Activated CD4-positive, CD25-positive, alpha-beta regulatory T cell treated with anti-CD3 and anti-CD28 coated beads, Interleukin-2, amount 50 U/mL, for 24 hours (primary cell): ENCODE results near the gene MMP25.

Source experiments
- ATAC-seq, 2 donors: fragments of 150-1000 bp; cut with Tn5 transposase; one replicate each; pipeline ENCODE4 v1.10.0; 2021; ENCODE audit warnings: mild to moderate bottlenecking in 1 of 2, moderate library complexity in 1 of 2

The MMP25 gene, protein sequence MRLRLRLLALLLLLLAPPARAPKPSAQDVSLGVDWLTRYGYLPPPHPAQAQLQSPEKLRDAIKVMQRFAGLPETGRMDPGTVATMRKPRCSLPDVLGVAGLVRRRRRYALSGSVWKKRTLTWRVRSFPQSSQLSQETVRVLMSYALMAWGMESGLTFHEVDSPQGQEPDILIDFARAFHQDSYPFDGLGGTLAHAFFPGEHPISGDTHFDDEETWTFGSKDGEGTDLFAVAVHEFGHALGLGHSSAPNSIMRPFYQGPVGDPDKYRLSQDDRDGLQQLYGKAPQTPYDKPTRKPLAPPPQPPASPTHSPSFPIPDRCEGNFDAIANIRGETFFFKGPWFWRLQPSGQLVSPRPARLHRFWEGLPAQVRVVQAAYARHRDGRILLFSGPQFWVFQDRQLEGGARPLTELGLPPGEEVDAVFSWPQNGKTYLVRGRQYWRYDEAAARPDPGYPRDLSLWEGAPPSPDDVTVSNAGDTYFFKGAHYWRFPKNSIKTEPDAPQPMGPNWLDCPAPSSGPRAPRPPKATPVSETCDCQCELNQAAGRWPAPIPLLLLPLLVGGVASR

GRCh38 chr16:3045758-3046640, at the start of gene MMP25:
Gene MMP25, plus strand, starts transcription at chr16:3046561. Its CDS starts 357 bp downstream, at chr16:3046918.
- ATAC-seq, result peak; percentile 14 to 32

DNA sequence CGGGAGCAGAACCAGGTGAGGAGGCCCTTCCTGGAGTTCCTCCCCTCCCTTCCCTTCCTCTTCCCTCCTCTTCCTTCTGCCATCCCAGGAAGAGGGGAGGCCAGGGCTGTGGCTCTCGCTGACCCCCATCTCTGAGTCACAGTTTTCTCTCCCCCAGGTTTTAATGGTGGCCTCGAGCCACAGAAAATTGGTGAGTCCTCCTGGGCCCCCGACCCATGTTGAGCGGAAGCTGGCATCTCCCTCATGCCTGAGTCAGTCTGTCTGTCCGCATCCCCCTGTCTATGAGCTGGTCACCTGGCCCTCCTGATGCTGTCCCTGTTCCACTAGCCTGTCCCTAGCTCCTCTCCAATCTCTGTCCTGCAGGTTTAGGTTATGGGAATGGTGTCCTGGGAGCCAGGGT, 46.4 kb upstream of the MMP25 start:
- no peak for ATAC-seq

- ATAC-seq, result no peak
These were observed 45.8 kb upstream of the MMP25 start for GRCh38 chr16:3000540-3000939.

GRCh38 chr16:3001316-3001715, 45.0 kb upstream of the MMP25 start:
- no peak for ATAC-seq

DNA sequence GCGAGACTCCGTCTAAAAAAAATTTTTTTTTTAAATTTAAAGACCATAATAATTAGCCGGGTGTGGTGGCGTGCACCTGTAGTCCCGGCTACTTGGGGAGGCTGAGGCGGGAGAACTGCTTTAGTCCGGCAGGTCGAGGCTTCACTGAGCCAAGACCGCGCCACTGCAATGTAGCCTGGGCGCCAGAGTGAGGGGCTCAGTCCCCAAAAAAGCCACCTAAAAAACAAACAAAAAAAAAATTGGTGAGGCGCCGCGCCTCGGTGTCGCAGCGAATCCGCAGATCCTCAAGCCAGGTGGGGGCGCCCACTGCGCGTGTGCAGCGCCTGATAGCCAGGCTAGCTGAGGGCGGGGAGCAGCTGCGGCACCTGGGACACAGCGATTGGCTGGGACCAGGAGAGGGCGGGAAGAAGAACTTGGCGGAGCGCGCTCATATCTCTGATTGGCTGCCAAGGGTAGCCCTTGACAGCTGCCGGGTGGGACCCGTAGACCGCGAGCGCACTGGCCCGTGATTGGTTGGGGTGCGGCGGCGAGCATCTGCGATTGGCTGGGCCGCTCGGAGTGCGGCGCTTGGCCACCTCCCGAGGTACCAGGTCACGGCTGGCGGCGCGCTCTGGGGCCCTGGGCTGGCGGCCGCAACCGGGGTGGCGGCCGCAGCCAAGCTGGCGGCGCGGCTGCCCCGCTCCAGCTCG, 42.6 kb upstream of the MMP25 start:
- peak; percentile 100 for ATAC-seq

GRCh38 chr16:3004319-3004718, 42.0 kb upstream of the MMP25 start:
- ATAC-seq, result peak in 1 of 2 donors; percentile 6

- ATAC-seq, result no peak
These were observed 41.5 kb upstream of the MMP25 start for GRCh38 chr16:3004781-3005284.

DNA sequence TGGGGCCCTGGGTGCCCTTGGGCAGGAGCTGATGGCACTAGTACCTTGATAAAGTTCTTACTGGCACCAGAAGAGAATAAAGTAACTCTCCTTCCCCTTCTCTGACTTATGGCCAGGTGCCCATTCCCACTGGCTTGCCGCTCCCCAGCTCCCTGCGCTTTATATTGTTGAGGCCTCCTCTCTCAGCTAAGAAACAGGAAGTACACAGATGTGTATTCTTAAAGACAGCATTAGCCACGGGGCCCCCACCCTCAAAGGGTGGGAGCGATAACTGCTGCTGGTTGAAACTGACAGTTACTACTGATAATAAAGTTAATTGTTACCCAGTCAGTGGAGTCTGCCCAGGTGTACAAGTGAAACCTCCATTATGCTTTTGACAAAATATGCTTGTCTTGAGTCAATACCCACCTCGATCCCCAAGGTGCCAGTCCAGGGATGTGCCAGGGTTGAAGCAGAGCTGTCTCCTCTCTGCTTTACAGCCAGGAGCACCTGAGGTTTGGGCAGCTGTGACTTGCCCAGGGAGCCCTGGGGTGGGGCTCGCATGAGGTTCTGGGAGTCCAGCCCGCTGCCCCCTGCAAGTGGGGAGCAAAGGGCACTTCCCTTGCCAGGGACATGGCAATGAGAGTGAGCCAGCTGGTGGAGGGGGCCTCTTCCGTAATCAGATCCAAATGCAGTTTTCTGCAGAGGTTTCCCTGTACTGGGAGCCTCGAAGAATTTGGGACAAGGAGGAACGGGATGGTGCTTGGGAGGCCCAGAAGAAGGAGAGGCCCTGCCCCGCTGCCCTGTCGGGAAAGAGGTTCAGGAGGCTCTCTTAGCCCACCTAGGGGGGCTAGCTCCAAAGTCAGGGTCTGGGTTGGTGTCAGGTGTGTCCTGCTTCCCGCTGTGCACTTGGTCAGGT, 39.1 kb upstream of the MMP25 start:
- ATAC-seq, result no peak

- ATAC-seq, result no peak
These were observed 38.2 kb upstream of the MMP25 start for GRCh38 chr16:3007957-3008689.

GRCh38 chr16:3008690-3009037, 37.7 kb upstream of the MMP25 start:
- ATAC-seq, result no peak

GRCh38 chr16:3009568-3010390, 36.6 kb upstream of the MMP25 start:
- ATAC-seq, result no peak

GRCh38 chr16:3010510-3010909, 35.9 kb upstream of the MMP25 start:
- no peak for ATAC-seq

DNA sequence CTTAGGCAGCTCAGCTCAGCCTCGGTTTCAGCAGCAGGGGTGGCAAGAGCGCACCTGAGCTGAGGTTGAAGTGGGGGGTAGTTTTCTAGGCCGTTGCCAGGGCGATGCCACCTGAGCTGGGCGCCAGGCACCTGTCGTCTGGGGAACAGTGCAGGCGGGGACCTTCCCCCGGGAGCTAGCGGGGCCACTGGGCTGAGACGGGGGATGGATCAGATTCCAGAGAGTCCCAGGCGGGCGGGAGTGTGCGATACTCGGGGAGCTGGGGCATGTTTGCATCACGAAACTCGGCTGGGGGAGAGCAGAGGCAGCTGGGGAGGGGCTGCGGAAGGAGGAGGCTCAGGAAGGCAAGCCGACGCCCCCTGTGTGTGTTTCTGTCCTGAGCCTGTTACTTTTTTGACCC, 34.1 kb upstream of the MMP25 start:
- ATAC-seq, result no peak

DNA sequence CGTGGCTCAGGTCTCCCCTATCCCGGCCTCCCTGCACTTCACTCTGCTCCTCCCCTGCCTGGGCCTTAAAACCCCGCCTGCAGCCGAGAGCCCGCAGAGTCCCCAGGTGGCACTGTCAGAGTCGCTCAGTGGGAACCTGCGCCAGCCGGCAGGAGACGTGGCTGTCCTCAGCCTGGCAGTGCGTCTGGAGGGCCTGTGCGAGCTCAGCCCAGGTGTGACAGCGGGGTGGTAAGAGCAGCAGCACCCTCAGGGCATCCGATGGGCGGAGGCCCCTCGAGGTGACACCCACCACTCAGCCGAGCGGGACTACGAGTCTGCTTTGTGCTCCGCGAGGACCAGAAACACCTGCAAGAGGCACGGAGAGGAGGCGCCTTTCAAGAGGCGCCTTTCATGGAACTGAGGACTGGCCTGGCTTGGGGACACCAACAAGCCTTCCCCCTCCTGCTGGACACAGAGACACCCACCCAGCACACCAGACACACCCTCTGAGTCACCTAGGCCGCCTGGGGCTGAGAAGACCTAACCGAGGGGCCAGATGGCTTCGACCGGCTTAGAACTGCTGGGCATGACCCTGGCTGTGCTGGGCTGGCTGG, 33.4 kb upstream of the MMP25 start, which contains the start of gene CLDN9:
Gene CLDN9 (plus strand): TSS at position 96 of the 593 bp plus-strand sequence. CDS start 440 bp downstream, at position 536.
- ATAC-seq, result peak in 1 of 2 donors; percentile 10

GRCh38 chr16:3013491-3013951, 32.8 kb upstream of the MMP25 start:
- ATAC-seq, result no peak

DNA sequence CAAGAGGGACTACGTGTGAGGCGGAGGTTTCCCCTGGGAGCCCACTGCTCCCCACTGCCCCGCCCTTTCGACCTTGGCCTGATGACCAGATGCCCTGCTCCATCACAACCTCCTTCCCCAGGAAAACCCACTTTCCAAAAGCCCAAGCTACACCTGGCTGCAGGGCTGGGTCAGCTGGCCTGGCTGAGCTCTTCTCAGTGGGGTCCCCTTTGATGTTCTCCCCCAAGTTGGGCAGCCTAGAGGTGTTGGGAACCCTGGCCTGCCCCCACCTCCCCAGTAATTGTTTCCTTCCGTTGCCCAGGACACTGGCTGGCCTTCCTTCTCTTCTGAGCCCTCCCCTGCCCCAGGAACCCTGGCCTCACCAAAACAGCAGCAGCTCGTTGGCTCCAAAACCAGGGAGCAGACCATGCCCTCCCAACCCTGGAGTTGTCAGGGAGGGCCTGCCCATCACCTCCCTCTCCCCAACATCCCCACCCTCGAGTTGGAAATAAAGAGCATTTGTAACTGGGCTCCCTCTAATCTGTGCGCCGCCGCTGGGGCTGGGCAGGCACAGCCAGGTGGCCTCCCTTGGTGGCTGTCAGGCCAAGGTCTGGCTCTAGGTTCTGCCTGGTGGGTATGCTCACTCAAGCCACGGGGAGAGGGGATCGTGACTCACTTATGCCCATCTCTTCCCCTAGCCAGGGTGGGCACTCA, 32.2 kb upstream of the MMP25 start:
- no peak for ATAC-seq

DNA sequence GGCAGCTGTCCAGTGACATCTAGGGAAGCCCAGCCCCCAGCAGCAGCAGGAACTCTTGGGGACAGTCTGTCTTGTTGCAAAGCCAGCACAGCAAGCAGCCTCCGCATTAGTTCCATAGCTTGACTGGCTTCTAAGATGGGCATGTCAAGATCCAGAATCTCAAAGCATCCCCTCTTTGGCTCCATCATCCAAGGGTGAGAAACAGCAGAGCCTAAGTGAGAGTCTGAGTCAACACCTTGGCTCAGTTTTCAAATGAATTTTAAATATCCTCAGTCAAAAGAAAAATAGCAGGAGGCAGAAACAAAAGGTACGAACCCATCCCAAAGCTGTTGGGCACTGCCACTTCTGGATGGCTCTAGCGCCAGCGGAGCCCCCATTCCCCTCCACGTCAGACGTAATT, 31.4 kb upstream of the MMP25 start:
- ATAC-seq, result no peak

DNA sequence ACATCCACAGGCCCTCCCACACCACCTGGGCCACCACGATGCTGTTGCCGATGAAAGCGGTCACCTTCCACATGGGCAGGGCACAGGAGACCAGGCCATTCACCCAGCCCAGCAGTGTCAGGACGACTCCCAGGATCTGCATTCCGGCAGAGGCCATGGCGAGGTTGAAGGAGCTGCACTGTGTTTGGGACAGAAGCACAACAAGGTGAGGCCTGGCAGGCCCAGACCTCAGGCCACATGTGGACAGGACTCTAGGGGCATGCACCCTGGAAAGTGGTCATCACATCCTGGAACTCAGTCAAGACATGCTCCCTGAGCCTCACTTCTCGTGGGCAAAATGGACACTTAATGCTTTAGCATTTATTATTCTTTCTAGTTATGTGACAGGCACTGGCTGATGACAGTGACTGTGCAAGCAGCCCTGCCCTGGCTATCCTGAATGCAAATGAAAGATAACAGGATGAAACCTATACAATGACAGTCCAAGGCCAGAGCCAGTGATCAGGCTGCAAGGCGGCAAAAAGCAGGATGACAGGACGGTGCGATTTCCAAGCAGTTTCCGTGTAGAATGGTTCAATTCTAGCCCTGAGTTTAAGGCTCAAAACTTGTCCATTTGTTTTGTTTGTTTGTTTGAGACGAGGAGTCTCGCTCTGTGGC, 30.4 kb upstream of the MMP25 start:
- no peak for ATAC-seq
